ENCODE measurements around the gene ELF2. TPM values are rescaled to one million over a fixed set of nuclear protein-coding genes. Genes with fewer than 3 reads are reported as not detected.

Gene ELF2
- total and polyA plus RNA-seq, 2 of the 8 experiments (the other 6 are each of a cell fraction or from before 2014, with no cell fraction given), result 21.1 to 44.3 TPM

- no peak for TF ChIP-seq SIX5 (IDR thresholded peaks at IDR 0.05; ENCODE audit: low read depth, low read length)
- no peak for TF ChIP-seq KDM5A (IDR thresholded peaks at IDR 0.05; ENCODE audit: low read length)
- TF ChIP-seq NRF1 (IDR thresholded peaks at IDR 0.05; ENCODE audit: low read depth, low read length), result no peak
- TF ChIP-seq TCF12 (IDR thresholded peaks at IDR 0.05; ENCODE audit: low read depth, low read length), result no peak
- TF ChIP-seq SP1 (IDR thresholded peaks at IDR 0.05; ENCODE audit: low read depth, low read length), result no peak
- no peak for TF ChIP-seq BACH1 (IDR thresholded peaks at IDR 0.05; ENCODE audit: low read length)
- TF ChIP-seq POLR2AphosphoS5 (IDR thresholded peaks at IDR 0.05; ENCODE audit: low read depth, low read length), result no peak
- TF ChIP-seq ZNF274 (IDR thresholded peaks at IDR 0.05; ENCODE audit: borderline replicate concordance, extremely low read depth, low read length), result no peak
- TF ChIP-seq CTCF (IDR thresholded peaks at IDR 0.05; ENCODE audit: control extremely low read depth in 1 of 3, insufficient read depth in 1 of 3, low read depth in 1 of 3, low read length in 3 of 3), result no peak
- H4K8ac ChIP-seq (ENCODE audit: extremely low read depth, insufficient read depth, low read length), result no peak overlapping the region
- no peak overlapping the region for H3K9ac ChIP-seq (replicated peaks in 1 of 4; ENCODE audit: extremely low read depth in 1 of 4, low read depth in 3 of 4, low read length in 3 of 4)
- ChIA-PET POLR2A (ENCODE audit: partially characterized antibody) (interaction anchor here (0.8 to 2.4 kb wide), 4 partner anchors 8 to 113 kb away, joined by 3 to 7 read pairs (median 4); partner anchors contain the start of gene NDUFC1), CTCF (ENCODE audit: partially characterized antibody) (interaction anchor here (0.6 to 2.0 kb wide), 6 partner anchors 13 to 164 kb away, joined by 3 to 6 read pairs (median 4); no protein-coding TSS in a partner anchor)
- H2AK5ac ChIP-seq (ENCODE audit: low read depth, low read length), result no peak overlapping the region
- no peak overlapping the region for H3K4me3 ChIP-seq (ENCODE audit: extremely low read depth in 1 of 4, insufficient read depth in 2 of 4, low read depth in 3 of 4, low read length in 4 of 4)
- no peak overlapping the region for H2BK12ac ChIP-seq (ENCODE audit: low read depth, low read length)
- no peak overlapping the region for H3K56ac ChIP-seq (replicated peaks; ENCODE audit: insufficient read length, low read depth, low read length)
- no peak overlapping the region for H2BK120ac ChIP-seq (replicated peaks; ENCODE audit: low read depth, low read length)
- no peak overlapping the region for H4K91ac ChIP-seq (replicated peaks; ENCODE audit: insufficient read length, low read length)
- no peaks in the 10 kb centered on the region for H3K79me2 ChIP-seq (ENCODE audit: control insufficient read depth in 1 of 2, insufficient read depth in 2 of 2, low read length in 2 of 2)
- H3K27me3 ChIP-seq (replicated peaks in 1 of 4; ENCODE audit: control insufficient read depth in 3 of 4, extremely low read depth in 1 of 4, insufficient read depth in 3 of 4, low read length in 3 of 4), result no peaks in the 10 kb centered on the region
- no peak overlapping the region for H3K14ac ChIP-seq (ENCODE audit: insufficient read length)
- FAIRE-seq (no peak), DNase-seq (ENCODE audit: low read depth in 1 of 2, low spot score in 2 of 2) (no peak)
- H3K9me3 ChIP-seq (ENCODE audit: insufficient read depth in 2 of 2, low read depth in 1 of 2, low read length in 1 of 2), result no peaks in the 10 kb centered on the region
- no peak overlapping the region for H3K4ac ChIP-seq (replicated peaks; ENCODE audit: insufficient read length, low read depth, low read length)
- no peak overlapping the region for H4K5ac ChIP-seq (ENCODE audit: insufficient read length, low read depth, low read length)
- peak overlapping the region; percentile 8 for H2AFZ ChIP-seq (ENCODE audit: low read length)
- no peaks in the 10 kb centered on the region for H3K36me3 ChIP-seq (ENCODE audit: control insufficient read depth in 2 of 4, insufficient read depth in 4 of 4, low read length in 3 of 4)
- no peaks in the 10 kb centered on the region for H3K4me1 ChIP-seq (replicated peaks in 1 of 4; ENCODE audit: control insufficient read depth in 3 of 4, insufficient read depth in 4 of 4, low read length in 3 of 4)
- H2BK20ac ChIP-seq (ENCODE audit: low read length), result peak overlapping the region; percentile 72; the same call in 1 of the 2 replicates
- WGBS, 2 experiments (ENCODE audit: extremely low coverage in 1 of 2, insufficient coverage in 1 of 2, insufficient read length in 1 of 2, insufficient replicate concordance in 2 of 2, low coverage in 1 of 2, low lambda C conversion rate in 2 of 2, missing lambda C conversion rate in 1 of 2), result 90% methylated on average over 2 of the region's 2 CpGs; no CpG with 5 or more reads in 1 of the 2 experiments
- no peaks in the 10 kb centered on the region for H4K20me1 ChIP-seq (replicated peaks in 1 of 2; ENCODE audit: control insufficient read depth in 1 of 2, insufficient read depth in 2 of 2, low read length in 2 of 2)
- no peak overlapping the region for H2BK5ac ChIP-seq (ENCODE audit: low read depth, low read length)
- no peak overlapping the region for H3K27ac ChIP-seq (ENCODE audit: low read depth, low read length)
- no peak overlapping the region for H3K4me2 ChIP-seq (ENCODE audit: insufficient read depth in 1 of 2, low read depth in 2 of 2, low read length in 2 of 2)
- H3K23me2 ChIP-seq (ENCODE audit: low read depth, low read length), result no peaks in the 10 kb centered on the region
- no peak overlapping the region for H3K23ac ChIP-seq (ENCODE audit: insufficient read length)
- H3K79me1 ChIP-seq (ENCODE audit: low read depth, low read length), result no peaks in the 10 kb centered on the region
- no peak overlapping the region for H3K18ac ChIP-seq (ENCODE audit: extremely low read depth, low read length)
- H2BK15ac ChIP-seq (ENCODE audit: low read length), result no peak overlapping the region
Observed at GRCh38 chr4:139189417-139189749, 12.4 kb upstream of the ELF2 start.
